ENCODE results near the gene MKNK1. TPM values are rescaled to one million over a fixed set of nuclear protein-coding genes. Genes with fewer than 3 reads are reported as not detected.

The MKNK1 gene
- 11.9 and 13.5 TPM in 2 replicates for total RNA-seq

DNA sequence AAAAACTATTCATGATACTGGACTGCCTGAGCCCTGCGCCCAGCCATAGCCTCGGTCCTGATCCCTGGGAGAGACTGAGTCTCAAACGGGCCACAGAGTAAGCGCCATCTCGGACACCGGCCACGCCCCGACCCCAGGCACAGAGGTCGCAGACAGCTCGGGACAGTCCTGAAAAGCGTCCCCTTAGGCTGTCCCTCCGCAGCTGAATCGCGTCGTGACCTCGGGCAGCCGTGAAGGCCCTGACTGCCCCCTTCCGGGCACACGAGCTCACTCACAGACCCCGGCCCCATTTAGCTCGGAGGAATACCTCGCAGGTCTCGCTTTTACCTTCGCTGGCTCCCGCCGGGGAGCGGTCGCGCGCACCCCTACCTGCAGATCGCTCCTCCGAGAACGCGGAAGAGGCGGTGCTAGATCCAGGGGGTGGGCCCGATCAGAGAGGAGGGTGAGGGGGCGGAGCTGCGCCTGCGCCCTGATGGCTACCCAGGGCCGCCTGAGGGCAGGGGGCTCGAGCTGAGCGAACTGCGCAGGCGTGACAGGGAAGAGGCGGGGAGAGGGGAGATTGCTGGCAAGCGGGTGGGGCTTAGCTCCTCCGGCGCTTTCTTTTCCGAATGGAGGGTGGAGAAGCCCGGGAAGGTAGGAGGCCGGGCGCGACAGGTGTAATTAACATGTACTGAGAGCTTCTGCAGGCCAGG, at the start of gene MKNK1:
Gene MKNK1, minus strand, starts transcription at position 411 of the 692 bp plus-strand sequence. CDS start 20,941 bp downstream, outside the sequence.

GRCh38 chr1:46616277-46617107, 12.4 kb upstream of the MKNK1 start, which contains the start of gene MOB3C:
Gene MOB3C (minus strand): TSS chr1:46616811. CDS start chr1:46613321, 3,490 bp downstream.

DNA sequence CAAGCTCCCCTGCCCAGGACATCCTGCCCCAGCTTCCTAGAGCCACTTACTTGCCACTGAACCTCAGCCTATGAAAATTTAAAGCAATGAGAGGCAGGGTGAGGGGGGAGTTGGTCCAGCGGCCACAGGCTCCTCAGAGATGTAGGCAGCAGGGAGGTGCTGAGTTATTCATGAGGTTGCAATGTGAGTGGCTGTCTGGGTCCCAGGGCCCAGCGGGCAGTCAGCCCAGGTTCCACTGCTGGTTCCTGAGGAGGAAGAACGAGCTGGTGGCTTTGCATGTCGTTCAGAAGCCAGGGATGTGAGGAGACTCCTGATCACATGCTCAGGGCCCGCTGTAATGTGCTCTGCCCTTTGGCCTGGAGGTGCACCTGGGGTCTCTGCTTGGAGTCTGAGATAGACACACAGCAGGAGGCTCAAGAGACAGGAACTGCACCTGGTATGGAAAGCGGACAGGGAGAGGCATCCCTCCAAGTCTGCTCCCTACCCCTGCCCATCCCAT, 52.4 kb downstream of the MKNK1 start, which contains the start of gene KNCN:
Gene KNCN, minus strand, starts transcription at position 51 of the 499 bp plus-strand sequence. CDS start 432 bp downstream, outside the sequence.

Other genes with a start within 250 kb of the MKNK1 start
- gene FAAH, start 210.0 kb downstream of the MKNK1 start, total RNA-seq: 0.10 and 0.81 TPM in 2 replicates
- not detected in 2 replicates for gene DMBX1, start 114.4 kb downstream of the MKNK1 start, total RNA-seq
- not detected in 2 replicates for gene KNCN, start 52.6 kb downstream of the MKNK1 start, total RNA-seq
- 8.4 and 20.2 TPM in 2 replicates for gene MOB3C, start 12.5 kb upstream of the MKNK1 start, total RNA-seq
- gene ATPAF1, start 64.1 kb upstream of the MKNK1 start, total RNA-seq: 19.9 and 27.9 TPM in 2 replicates
- gene TEX38, start 67.6 kb upstream of the MKNK1 start, total RNA-seq: not detected in 2 replicates
- gene EFCAB14, start 114.8 kb upstream of the MKNK1 start, total RNA-seq: 58.8 and 66.0 TPM in 2 replicates
- gene CYP4B1, start 194.8 kb upstream of the MKNK1 start, total RNA-seq: 0.64 TPM in 1 of 2 replicates, not detected in the other

All from cardiac ventricle fibroblast (primary cell).